HCT116 (cell line): ENCODE measurements around the gene RAB30. TPM values are rescaled to one million over a fixed set of nuclear protein-coding genes. Genes with fewer than 3 reads are reported as not detected.

Experiments
- ATAC-seq: fragments of 200-7000 bp; cut with Tn5 transposase; 2 replicates; pipeline ENCODE4 v1.9.1; 2020; ENCODE audit warnings: mild to moderate bottlenecking, moderate library complexity
- BruUV-seq: library from RNA; stranded (reverse); fragments of 400-500 nt; replicated peaks from 2 replicates; lab custom pipeline; 2021; lab: Mats Ljungman, UMichigan
- CTCF ChIA-PET: fragments of 300-600 bp; sonication (Branson Sonifier 250); formaldehyde crosslinking; loops from one replicate; lab custom pipeline; 2021; ENCODE audit warnings: antibody characterized with exemption; lab: Charles Lee
- POLR2A ChIA-PET: fragments of 300-600, 350-600 bp; sonication (Branson Sonifier 250); formaldehyde crosslinking; loops from one replicate; lab custom pipeline; 2021; ENCODE audit warnings: antibody characterized with exemption; lab: Charles Lee
- RAD21 ChIA-PET, 2 experiments: fragments of 300-600 bp; sonication (Branson Sonifier 250); formaldehyde crosslinking; loops; one replicate each; lab custom pipeline; 2023; ENCODE audit warnings: low total read pairs in 2 of 2; ENCODE audit not compliant: uncharacterized antibody in 2 of 2, unreplicated experiment in 2 of 2, low non-redundant PET in 1 of 2; lab: Charles Lee
- DNase-seq: peaks from one replicate; pipeline ENCODE4 v3.0.0-alpha.2; 2010; ENCODE audit warnings: low read depth, low spot score
- H2AFZ ChIP-seq: fragments of 200-600 bp; shearing (Covaris generic), sonication (generic); 2 replicates; pipeline ENCODE4 v1.6.1; 2017; ENCODE audit warnings: low read depth, mixed run types, mixed read lengths, antibody characterized with exemption, low read length; ENCODE audit not compliant: poor library complexity, severe bottlenecking
- H3K27ac ChIP-seq: 2 replicates; pipeline ENCODE4 v1.5.1; 2012; ENCODE audit warnings: low read depth, low read length
- H3K27me3 ChIP-seq: fragments of 200-600 bp; sonication (generic); 2 replicates; pipeline ENCODE4 v1.6.1; 2016; ENCODE audit warnings: mixed run types, low read length, mixed read lengths; ENCODE audit not compliant: insufficient read depth
- H3K36me3 ChIP-seq, 2 experiments: fragments of 200-500 bp in 1 of 2; fragments of 200-600 bp in 1 of 2; sonication (Bioruptor generic) in 1 of 2; sonication (generic) in 1 of 2; 2 replicates each; pipeline versions ENCODE4 v1.5.1 to v1.6.1; 2014 to 2016; ENCODE audit warnings: low read length in 2 of 2, inconsistent platforms in 1 of 2, mixed read lengths in 1 of 2, mixed run types in 1 of 2; ENCODE audit not compliant: insufficient read depth in 2 of 2, control insufficient read depth in 1 of 2
- H3K4me1 ChIP-seq, 2 experiments: fragments of 200-600 bp in 1 of 2; sonication (generic) in 1 of 2; 2 replicates each; pipeline versions ENCODE4 v1.5.1 to v1.6.1; 2012 to 2017; ENCODE audit warnings: low read length in 2 of 2, inconsistent platforms in 1 of 2, mild to moderate bottlenecking in 1 of 2, mixed read lengths in 1 of 2, mixed run types in 1 of 2, moderate library complexity in 1 of 2; ENCODE audit not compliant: insufficient read depth in 2 of 2, control insufficient read depth in 1 of 2
- H3K4me2 ChIP-seq: fragments of 200-600 bp; sonication (generic); 2 replicates; pipeline ENCODE4 v1.6.1; 2017; ENCODE audit warnings: mixed run types, low read length, mixed read lengths
- H3K4me3 ChIP-seq, 2 experiments: fragments of 200-600 bp in 1 of 2; sonication (generic) in 1 of 2; replicated peaks in 1 of 2; 2 replicates each; pipeline ENCODE4 v1.5.1; 2011 to 2016; ENCODE audit warnings: low read length in 2 of 2, control low read depth in 1 of 2, low read depth in 1 of 2, mild to moderate bottlenecking in 1 of 2, mixed read lengths in 1 of 2, mixed run types in 1 of 2
- H3K79me2 ChIP-seq: fragments of 200-600 bp; sonication (generic); 2 replicates; pipeline ENCODE4 v1.6.1; 2017; ENCODE audit warnings: mild to moderate bottlenecking, mixed run types, low read length, moderate library complexity, mixed read lengths; ENCODE audit not compliant: insufficient read depth
- H3K9ac ChIP-seq: fragments of 200-600 bp; sonication (generic); 2 replicates; pipeline ENCODE4 v1.6.1; 2016; ENCODE audit warnings: low read length, mixed read lengths
- H3K9me2 ChIP-seq: fragments of 200-600 bp; sonication (generic), shearing (Covaris generic); 2 replicates; pipeline ENCODE4 v1.6.1; 2017; ENCODE audit warnings: mixed run types, mild to moderate bottlenecking, moderate library complexity; ENCODE audit not compliant: insufficient read depth
- H3K9me3 ChIP-seq, 2 experiments: fragments of 200-500 bp in 1 of 2; fragments of 200-600 bp in 1 of 2; sonication (Bioruptor generic) in 1 of 2; sonication (generic) in 1 of 2; 2 replicates each; pipeline ENCODE4 v1.6.1; 2014 to 2017; ENCODE audit warnings: low read length in 2 of 2, mixed read lengths in 2 of 2, inconsistent platforms in 1 of 2, low read depth in 1 of 2, mild to moderate bottlenecking in 1 of 2, mixed run types in 1 of 2, moderate library complexity in 1 of 2; ENCODE audit not compliant: control insufficient read depth in 1 of 2, insufficient read depth in 1 of 2
- H4K20me1 ChIP-seq: fragments of 200-600 bp; sonication (generic), shearing (Covaris generic); 2 replicates; pipeline ENCODE4 v1.6.1; 2017; ENCODE audit warnings: mixed run types, mild to moderate bottlenecking, moderate library complexity; ENCODE audit not compliant: insufficient read depth
- CBX3 ChIP-seq: IDR thresholded peaks from 2 replicates; pipeline ENCODE4 v1.6.1; 2012; ENCODE audit warnings: low read depth
- CEBPB ChIP-seq: IDR thresholded peaks from 2 replicates; pipeline ENCODE4 v1.6.1; 2012; ENCODE audit warnings: low read depth
- EGR1 ChIP-seq: IDR thresholded peaks from 2 replicates; pipeline ENCODE4 v1.6.1; 2012; ENCODE audit warnings: low read depth
- ELF1 ChIP-seq: IDR thresholded peaks from 2 replicates; pipeline ENCODE4 v1.6.1; 2012; ENCODE audit warnings: low read depth, borderline replicate concordance
- EZH2 ChIP-seq: fragments of 200-600 bp; sonication (generic); IDR thresholded peaks from 2 replicates; pipeline ENCODE4 v1.6.1; 2017; ENCODE audit warnings: antibody characterized with exemption, mixed run types
- FOSL1 ChIP-seq: IDR thresholded peaks from 2 replicates; pipeline ENCODE4 v1.6.1; 2012; ENCODE audit warnings: low read depth
- JUND ChIP-seq: IDR thresholded peaks from 2 replicates; pipeline ENCODE4 v1.6.1; 2012
- POLR2A ChIP-seq: IDR thresholded peaks from 2 replicates; pipeline ENCODE4 v1.7.0; 2011; ENCODE audit warnings: borderline replicate concordance; ENCODE audit not compliant: insufficient read depth, insufficient read length; ENCODE audit errors: extremely low read depth
- POLR2AphosphoS5 ChIP-seq: IDR thresholded peaks from 2 replicates; pipeline ENCODE4 v1.6.1; 2011; ENCODE audit warnings: mild to moderate bottlenecking, low read depth, low read length, moderate library complexity
- RAD21 ChIP-seq: IDR thresholded peaks from 2 replicates; pipeline ENCODE4 v1.6.1; 2012; ENCODE audit warnings: low read depth, mild to moderate bottlenecking
- SIN3A ChIP-seq: IDR thresholded peaks from 2 replicates; pipeline ENCODE4 v1.6.1; 2012; ENCODE audit warnings: low read depth
- SRF ChIP-seq: IDR thresholded peaks from 2 replicates; pipeline ENCODE4 v1.6.1; 2012; ENCODE audit warnings: low read depth
- TCF7L2 ChIP-seq: IDR thresholded peaks from 2 replicates; pipeline ENCODE4 v1.7.0; 2011; ENCODE audit warnings: borderline replicate concordance, inconsistent platforms; ENCODE audit not compliant: insufficient read depth, insufficient read length; ENCODE audit errors: extremely low read depth
- YY1 ChIP-seq: IDR thresholded peaks from 2 replicates; pipeline ENCODE4 v1.6.1; 2011; ENCODE audit warnings: low read length, low read depth, moderate library complexity, mild to moderate bottlenecking; ENCODE audit not compliant: insufficient replicate concordance; ENCODE audit errors: extremely low read depth
- ZFX ChIP-seq: fragments of 450-650 bp; IDR thresholded peaks from 2 replicates; pipeline ENCODE4 v1.6.1; 2017
- ZNF274 ChIP-seq: fragments of 200-500 bp; sonication (Bioruptor generic); IDR thresholded peaks from 2 replicates; pipeline ENCODE4 v1.6.1; 2014; ENCODE audit warnings: mild to moderate bottlenecking, low read depth, low read length, inconsistent platforms
- intact Hi-C: fragments of 100-400 bp; cut with micrococcal nuclease; formaldehyde crosslinking; loops from 2 replicates; pipeline ENCODE4 v1.10.0; 2022
- total RNA-seq: library from RNA; stranded (reverse); gene quantifications from one replicate; pipeline ENCODE4 v1.2.1, GENCODE V29; 2021; ENCODE audit not compliant: unreplicated experiment
- TF ChIP-seq, protein P1 (sequence below), 3 experiments: fragments of 200-600 bp in 1 of 3; sonication (generic) in 1 of 3; IDR thresholded peaks in 2 of 3; conservative IDR thresholded peaks in 1 of 3; 2 replicates each; pipeline ENCODE4 v1.5.1; 2012 to 2017; ENCODE audit warnings: low read depth in 2 of 3, low read length in 2 of 3, antibody characterized with exemption in 1 of 3, borderline replicate concordance in 1 of 3, control low read depth in 1 of 3, mild to moderate bottlenecking in 1 of 3, mixed read lengths in 1 of 3, mixed run types in 1 of 3, moderate library complexity in 1 of 3; ENCODE audit not compliant: insufficient read depth in 1 of 3
- TF ChIP-seq, protein P2 (sequence below): IDR thresholded peaks from 2 replicates; pipeline ENCODE4 v1.6.1; 2012; ENCODE audit warnings: low read depth
- TF ChIP-seq, protein P3 (sequence below): IDR thresholded peaks from 2 replicates; pipeline ENCODE4 v1.6.1; 2011; ENCODE audit warnings: mild to moderate bottlenecking, low read length, moderate library complexity; ENCODE audit not compliant: insufficient replicate concordance; ENCODE audit errors: extremely low read depth

The RAB30 gene
- total RNA-seq, 1 experiment from 2014 or later: 5.7 TPM

DNA sequence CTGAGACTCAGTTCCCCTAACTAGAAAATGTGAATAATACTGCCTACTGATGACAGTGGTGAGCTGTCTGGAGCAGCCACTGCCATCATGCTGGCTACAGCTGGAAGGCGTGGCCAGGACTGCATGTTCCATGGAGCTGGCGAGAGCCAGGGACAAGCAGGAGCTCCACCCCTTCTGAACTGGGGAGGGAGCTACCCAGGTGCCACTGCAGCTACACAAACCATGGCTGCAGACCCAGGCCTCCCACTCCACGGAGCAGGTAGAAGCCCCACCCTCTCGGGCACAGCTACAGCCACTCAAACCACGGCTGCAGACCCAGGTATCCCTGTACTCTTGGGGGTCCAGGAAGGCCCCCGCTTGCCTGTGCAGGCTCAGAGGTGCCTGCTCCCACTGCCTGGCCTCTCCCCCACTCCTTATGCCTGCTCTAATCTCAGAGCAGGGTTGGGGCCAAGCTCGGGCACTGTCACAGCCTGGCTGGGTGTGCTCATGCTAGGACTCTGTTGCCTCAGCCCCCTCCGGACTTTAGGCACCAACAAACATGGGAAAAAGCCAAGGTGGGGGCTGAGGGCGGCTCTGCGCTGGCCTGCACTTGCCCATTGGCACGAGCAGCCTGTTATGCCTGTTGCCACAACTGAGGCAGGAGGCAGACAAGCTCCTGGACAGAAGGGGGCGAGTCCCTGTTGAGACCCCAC, 51.7 kb downstream of the RAB30 start:
- ChIA-PET RAD21 (no interaction called here), POLR2A (no interaction called here)
- DNase-seq: no peak

More for the DNA sequence above, 51.7 kb downstream of the RAB30 start:
- no peaks in the 10 kb centered on the region for H3K27me3 ChIP-seq
- BruUV-seq: no TSS peak
- no peaks in the 10 kb centered on the region for H3K9me3 ChIP-seq
- H4K20me1 ChIP-seq: no peaks in the 10 kb centered on the region; the same call in 1 of the 2 replicates
- no peak overlapping the region for H3K27ac ChIP-seq
- H3K9me2 ChIP-seq: no peaks in the 10 kb centered on the region
- no peak overlapping the region for H3K4me3 ChIP-seq
- no peak overlapping the region for H3K4me2 ChIP-seq
- H3K79me2 ChIP-seq: no peaks in the 10 kb centered on the region
- TF ChIP-seq ELF1 (no peak), CBX3 (no peak), EGR1 (no peak), YY1 (no peak), POLR2AphosphoS5 (no peak), TCF7L2 (no peak), JUND (no peak), SIN3A (no peak), ZNF274 (no peak), EZH2 (no peak), RAD21 (no peak), CEBPB (no peak), FOSL1 (no peak), POLR2A (no peak), SRF (no peak), ZFX (no peak)
- TF ChIP-seq, protein P1, sequence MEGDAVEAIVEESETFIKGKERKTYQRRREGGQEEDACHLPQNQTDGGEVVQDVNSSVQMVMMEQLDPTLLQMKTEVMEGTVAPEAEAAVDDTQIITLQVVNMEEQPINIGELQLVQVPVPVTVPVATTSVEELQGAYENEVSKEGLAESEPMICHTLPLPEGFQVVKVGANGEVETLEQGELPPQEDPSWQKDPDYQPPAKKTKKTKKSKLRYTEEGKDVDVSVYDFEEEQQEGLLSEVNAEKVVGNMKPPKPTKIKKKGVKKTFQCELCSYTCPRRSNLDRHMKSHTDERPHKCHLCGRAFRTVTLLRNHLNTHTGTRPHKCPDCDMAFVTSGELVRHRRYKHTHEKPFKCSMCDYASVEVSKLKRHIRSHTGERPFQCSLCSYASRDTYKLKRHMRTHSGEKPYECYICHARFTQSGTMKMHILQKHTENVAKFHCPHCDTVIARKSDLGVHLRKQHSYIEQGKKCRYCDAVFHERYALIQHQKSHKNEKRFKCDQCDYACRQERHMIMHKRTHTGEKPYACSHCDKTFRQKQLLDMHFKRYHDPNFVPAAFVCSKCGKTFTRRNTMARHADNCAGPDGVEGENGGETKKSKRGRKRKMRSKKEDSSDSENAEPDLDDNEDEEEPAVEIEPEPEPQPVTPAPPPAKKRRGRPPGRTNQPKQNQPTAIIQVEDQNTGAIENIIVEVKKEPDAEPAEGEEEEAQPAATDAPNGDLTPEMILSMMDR (IDR thresholded peaks at IDR 0.05 in 2 of 3, conservative IDR thresholded peaks at IDR 0.05 in 1 of 3; ENCODE audit: borderline replicate concordance in 1 of 3, insufficient read depth in 1 of 3, low read depth in 2 of 3, low read length in 2 of 3): no peak
- TF ChIP-seq, protein P2, sequence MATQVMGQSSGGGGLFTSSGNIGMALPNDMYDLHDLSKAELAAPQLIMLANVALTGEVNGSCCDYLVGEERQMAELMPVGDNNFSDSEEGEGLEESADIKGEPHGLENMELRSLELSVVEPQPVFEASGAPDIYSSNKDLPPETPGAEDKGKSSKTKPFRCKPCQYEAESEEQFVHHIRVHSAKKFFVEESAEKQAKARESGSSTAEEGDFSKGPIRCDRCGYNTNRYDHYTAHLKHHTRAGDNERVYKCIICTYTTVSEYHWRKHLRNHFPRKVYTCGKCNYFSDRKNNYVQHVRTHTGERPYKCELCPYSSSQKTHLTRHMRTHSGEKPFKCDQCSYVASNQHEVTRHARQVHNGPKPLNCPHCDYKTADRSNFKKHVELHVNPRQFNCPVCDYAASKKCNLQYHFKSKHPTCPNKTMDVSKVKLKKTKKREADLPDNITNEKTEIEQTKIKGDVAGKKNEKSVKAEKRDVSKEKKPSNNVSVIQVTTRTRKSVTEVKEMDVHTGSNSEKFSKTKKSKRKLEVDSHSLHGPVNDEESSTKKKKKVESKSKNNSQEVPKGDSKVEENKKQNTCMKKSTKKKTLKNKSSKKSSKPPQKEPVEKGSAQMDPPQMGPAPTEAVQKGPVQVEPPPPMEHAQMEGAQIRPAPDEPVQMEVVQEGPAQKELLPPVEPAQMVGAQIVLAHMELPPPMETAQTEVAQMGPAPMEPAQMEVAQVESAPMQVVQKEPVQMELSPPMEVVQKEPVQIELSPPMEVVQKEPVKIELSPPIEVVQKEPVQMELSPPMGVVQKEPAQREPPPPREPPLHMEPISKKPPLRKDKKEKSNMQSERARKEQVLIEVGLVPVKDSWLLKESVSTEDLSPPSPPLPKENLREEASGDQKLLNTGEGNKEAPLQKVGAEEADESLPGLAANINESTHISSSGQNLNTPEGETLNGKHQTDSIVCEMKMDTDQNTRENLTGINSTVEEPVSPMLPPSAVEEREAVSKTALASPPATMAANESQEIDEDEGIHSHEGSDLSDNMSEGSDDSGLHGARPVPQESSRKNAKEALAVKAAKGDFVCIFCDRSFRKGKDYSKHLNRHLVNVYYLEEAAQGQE: no peak
- TF ChIP-seq, protein P3, sequence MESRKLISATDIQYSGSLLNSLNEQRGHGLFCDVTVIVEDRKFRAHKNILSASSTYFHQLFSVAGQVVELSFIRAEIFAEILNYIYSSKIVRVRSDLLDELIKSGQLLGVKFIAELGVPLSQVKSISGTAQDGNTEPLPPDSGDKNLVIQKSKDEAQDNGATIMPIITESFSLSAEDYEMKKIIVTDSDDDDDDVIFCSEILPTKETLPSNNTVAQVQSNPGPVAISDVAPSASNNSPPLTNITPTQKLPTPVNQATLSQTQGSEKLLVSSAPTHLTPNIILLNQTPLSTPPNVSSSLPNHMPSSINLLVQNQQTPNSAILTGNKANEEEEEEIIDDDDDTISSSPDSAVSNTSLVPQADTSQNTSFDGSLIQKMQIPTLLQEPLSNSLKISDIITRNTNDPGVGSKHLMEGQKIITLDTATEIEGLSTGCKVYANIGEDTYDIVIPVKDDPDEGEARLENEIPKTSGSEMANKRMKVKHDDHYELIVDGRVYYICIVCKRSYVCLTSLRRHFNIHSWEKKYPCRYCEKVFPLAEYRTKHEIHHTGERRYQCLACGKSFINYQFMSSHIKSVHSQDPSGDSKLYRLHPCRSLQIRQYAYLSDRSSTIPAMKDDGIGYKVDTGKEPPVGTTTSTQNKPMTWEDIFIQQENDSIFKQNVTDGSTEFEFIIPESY: no peak
- H3K36me3 ChIP-seq: no peaks in the 10 kb centered on the region
- H3K4me1 ChIP-seq: peaks cover 0 to 5% of the 10 kb centered on the region in 2 experiments; a peak in 1 of 4 replicates
- H2AFZ ChIP-seq: no peak overlapping the region
- CTCF ChIA-PET: no interaction called here
- 0 out of 2 replicates have a peak, but pooled peaks have one; percentile 30 for ATAC-seq
- H3K9ac ChIP-seq: no peak overlapping the region
- intact Hi-C loops: no loop called here
